T-cell (primary cell): ENCODE measurements around the gene ZSWIM6. TPM values are rescaled to one million over a fixed set of nuclear protein-coding genes. Genes with fewer than 3 reads are reported as not detected.

Experiments used
- ATAC-seq, 4 experiments: fragments of 200-7000 bp in 3 of 4; fragments of 150-1000 bp in 1 of 4; cut with Tn5 transposase; replicated peaks in 1 of 4; 1 replicate in 3 of 4; 2 replicates in 1 of 4; pipeline ENCODE4 v1.10.0; 2021; ENCODE audit warnings: moderate library complexity in 3 of 4, mild to moderate bottlenecking in 2 of 4, moderate number of reproducible peaks in 1 of 4
- CTCF ChIA-PET, 2 donors: fragments of 300-600 bp; sonication (Branson Sonifier 250); formaldehyde crosslinking; loops; one replicate each; lab custom pipeline; 2022; ENCODE audit warnings: antibody characterized with exemption in 2 of 2; lab: Charles Lee
- POLR2A ChIA-PET, 2 donors: fragments of 300-600 bp; sonication (Branson Sonifier 250); formaldehyde crosslinking; loops; one replicate each; lab custom pipeline; 2022; ENCODE audit warnings: antibody characterized with exemption in 2 of 2; lab: Charles Lee
- DNase-seq, 35 experiments: peaks; one replicate each; pipeline versions ENCODE4 v3.0.0 to v3.0.0-alpha.2; 2013 to 2023
- H3K27ac ChIP-seq: one replicate; pipeline ENCODE4 v1.5.1; 2013; ENCODE audit warnings: low read length
- H3K27me3 ChIP-seq, 2 experiments: replicated peaks in 1 of 2; 1 replicate in 1 of 2; 2 replicates in 1 of 2; pipeline versions ENCODE4 v1.6.1 to v1.7.0; 2013; ENCODE audit warnings: low read length in 1 of 2, mixed read lengths in 1 of 2; ENCODE audit not compliant: control insufficient read depth in 2 of 2, insufficient read depth in 2 of 2; ENCODE audit errors: extremely low read depth in 1 of 2
- H3K36me3 ChIP-seq, 2 donors: 1 replicate in 1 of 2; 2 replicates in 1 of 2; pipeline versions ENCODE4 v1.6.1 to v1.7.0; 2013; ENCODE audit warnings: low read length in 1 of 2; ENCODE audit not compliant: control insufficient read depth in 2 of 2, insufficient read depth in 1 of 2; ENCODE audit errors: extremely low read depth in 1 of 2
- H3K4me1 ChIP-seq, 2 experiments: 1 replicate in 1 of 2; 2 replicates in 1 of 2; pipeline versions ENCODE4 v1.6.1 to v1.7.0; 2013; ENCODE audit warnings: low read length in 2 of 2, mixed read lengths in 1 of 2; ENCODE audit not compliant: insufficient read depth in 2 of 2, control insufficient read depth in 1 of 2; ENCODE audit errors: extremely low read depth in 1 of 2
- H3K4me3 ChIP-seq, 2 donors: 1 replicate in 1 of 2; 2 replicates in 1 of 2; pipeline versions ENCODE4 v1.5.1 to v1.7.0; 2013; ENCODE audit warnings: mild to moderate bottlenecking in 2 of 2, low read length in 1 of 2, moderate library complexity in 1 of 2; ENCODE audit not compliant: control insufficient read depth in 1 of 2; ENCODE audit errors: extremely low read depth in 1 of 2
- H3K9me3 ChIP-seq: 2 replicates; pipeline ENCODE4 v1.7.0; 2013
- H3K27ac Mint-ChIP-seq, 2 donors: one replicate each; pipeline ENCODE4 v1.8.0; 2020 to 2021; ENCODE audit warnings: mild to moderate bottlenecking in 2 of 2, mixed read lengths in 2 of 2
- H3K27me3 Mint-ChIP-seq, 2 donors: one replicate each; pipeline ENCODE4 v1.8.0; 2021 to 2022; ENCODE audit warnings: mixed read lengths in 2 of 2
- H3K36me3 Mint-ChIP-seq: one replicate; pipeline ENCODE4 v1.8.0; 2021; ENCODE audit warnings: mixed read lengths
- H3K4me1 Mint-ChIP-seq, 3 donors: one replicate each; pipeline ENCODE4 v1.8.0; 2020 to 2022; ENCODE audit warnings: mixed read lengths in 3 of 3, mild to moderate bottlenecking in 1 of 3
- H3K4me3 Mint-ChIP-seq, 3 donors: one replicate each; pipeline ENCODE4 v1.8.0; 2020 to 2022; ENCODE audit warnings: mild to moderate bottlenecking in 3 of 3, mixed read lengths in 3 of 3, moderate library complexity in 3 of 3
- H3K9me3 Mint-ChIP-seq, 3 donors: one replicate each; pipeline ENCODE4 v1.8.0; 2020 to 2022; ENCODE audit warnings: mixed read lengths in 3 of 3
- WGBS: methylation state at CpG from one replicate; pipeline ENCODE4 v1.1.5; 2013; ENCODE audit warnings: missing lambda C conversion rate; ENCODE audit not compliant: insufficient coverage; 5-methylcytosine and 5-hydroxymethylcytosine counted together
- total RNA-seq, 35 experiments: library from RNA in 6 of 35; stranded (reverse) in 6 of 35; fragments of 120-200 nt in 1 of 35; gene quantifications; one replicate each; pipeline versions ENCODE4 v1.2.1 to v1.2.4 and lab custom pipeline; 2013 to 2026

ZSWIM6 gene
- total RNA-seq, 5 donors from 2014 or later (not counting 1 experiment from before 2014, with no cell fraction given): 8.3 to 11.3 (median 10.1) TPM

GRCh38 chr5:61350535-61350934 lies 18.5 kb downstream of the ZSWIM6 start:
- Histone ChIP-seq H3K27me3 (no peaks in the 10 kb centered on the region), H3K4me1 (no peaks in the 10 kb centered on the region), H3K27ac (no peak overlapping the region), H3K36me3 (no peaks in the 10 kb centered on the region), H3K4me3 (no peak overlapping the region), H3K9me3 (no peaks in the 10 kb centered on the region)
- ChIA-PET POLR2A (no interaction called here), CTCF (no interaction called here)
- Mint-ChIP-seq H3K27ac (no peak overlapping the region), H3K36me3 (peaks cover 8% of the 10 kb centered on the region), H3K9me3 (no peaks in the 10 kb centered on the region), H3K4me3 (no peak overlapping the region), H3K27me3 (no peaks in the 10 kb centered on the region), H3K4me1 (peaks cover 44 to 61% (median 56%) of the 10 kb centered on the region in 3 donors)
- DNase-seq: no peak
- no peak for ATAC-seq
- 100% methylated on average over 1 of the region's 4 CpGs for WGBS

- Mint-ChIP-seq H3K36me3 (peaks cover 8% of the 10 kb centered on the region), H3K4me1 (peaks cover 42 to 61% (median 50%) of the 10 kb centered on the region in 3 donors), H3K27ac (no peak overlapping the region), H3K4me3 (no peak overlapping the region), H3K9me3 (peaks cover 0 to under 1% (median 0%) of the 10 kb centered on the region in 3 donors), H3K27me3 (no peaks in the 10 kb centered on the region)
- Histone ChIP-seq H3K4me1 (no peaks in the 10 kb centered on the region), H3K4me3 (no peak overlapping the region), H3K27me3 (no peaks in the 10 kb centered on the region), H3K36me3 (no peaks in the 10 kb centered on the region), H3K9me3 (no peaks in the 10 kb centered on the region), H3K27ac (no peak overlapping the region)
- ChIA-PET CTCF (no interaction called here), POLR2A (no interaction called here)
- ATAC-seq (peak in 1 of 4 experiments; percentile 25), DNase-seq (no peak)
- 95% methylated on average over 1 of the region's 2 CpGs for WGBS
These were observed 19.7 kb downstream of the ZSWIM6 start for GRCh38 chr5:61351733-61352132.

- H3K9me3 Mint-ChIP-seq: peaks cover 0 to 5% (median 0%) of the 10 kb centered on the region in 3 donors
- Histone ChIP-seq H3K9me3 (no peaks in the 10 kb centered on the region), H3K27me3 (no peaks in the 10 kb centered on the region), H3K36me3 (no peaks in the 10 kb centered on the region), H3K4me3 (no peak overlapping the region), H3K4me1 (no peaks in the 10 kb centered on the region), H3K27ac (no peak overlapping the region)
- no peaks in the 10 kb centered on the region for H3K27me3 Mint-ChIP-seq
- peaks cover 5% of the 10 kb centered on the region for H3K36me3 Mint-ChIP-seq
- DNase-seq (no peak), ATAC-seq (no peak)
- H3K27ac Mint-ChIP-seq: no peak overlapping the region
- ChIA-PET CTCF (no interaction called here), POLR2A (interaction anchor here in 1 of 2 donors (0.7 kb wide), 1 partner anchor 9 kb away, joined by 3 read pairs; no protein-coding TSS in a partner anchor)
- H3K4me1 Mint-ChIP-seq: peaks cover 41 to 59% (median 46%) of the 10 kb centered on the region in 3 donors
- no peak overlapping the region for H3K4me3 Mint-ChIP-seq
These were observed 20.1 kb downstream of the ZSWIM6 start for GRCh38 chr5:61352180-61352579.

- WGBS: 80% methylated on average over 1 of the region's 3 CpGs
- no peaks in the 10 kb centered on the region for H3K27me3 ChIP-seq
- H3K4me3 ChIP-seq: no peak overlapping the region
- no peaks in the 10 kb centered on the region for H3K36me3 ChIP-seq
- H3K4me1 ChIP-seq: no peaks in the 10 kb centered on the region
- Mint-ChIP-seq H3K36me3 (peaks cover 2% of the 10 kb centered on the region), H3K4me1 (peaks cover 38 to 54% (median 43%) of the 10 kb centered on the region in 3 donors), H3K27ac (peak overlapping the region in 1 of 2 donors; percentile 13), H3K27me3 (no peaks in the 10 kb centered on the region), H3K4me3 (no peak overlapping the region), H3K9me3 (peaks cover 0 to 6% (median 0%) of the 10 kb centered on the region in 3 donors)
- POLR2A ChIA-PET: interaction anchor here (0.6 to 2.5 kb wide), 3 partner anchors 9 to 65 kb away, joined by 3 to 9 read pairs (median 3); partner anchors contain the start of gene ZSWIM6 (in 1 of the 2)
- DNase-seq: no peak
- H3K27ac ChIP-seq: no peak overlapping the region
- no peak for ATAC-seq
- CTCF ChIA-PET: interaction anchor here in 1 of 2 donors (0.7 kb wide), 1 partner anchor 16 kb away, joined by 3 read pairs; no protein-coding TSS in a partner anchor
- no peaks in the 10 kb centered on the region for H3K9me3 ChIP-seq
These were observed 20.6 kb downstream of the ZSWIM6 start for GRCh38 chr5:61352612-61353156.

GRCh38 chr5:61353293-61353692 lies 21.2 kb downstream of the ZSWIM6 start:
- H3K4me1 ChIP-seq: no peaks in the 10 kb centered on the region
- Mint-ChIP-seq H3K9me3 (peaks cover 3 to 10% (median 4%) of the 10 kb centered on the region in 3 donors), H3K27ac (no peak overlapping the region), H3K36me3 (peaks cover 6% of the 10 kb centered on the region), H3K4me1 (peaks cover 39 to 58% (median 42%) of the 10 kb centered on the region in 3 donors), H3K27me3 (no peaks in the 10 kb centered on the region), H3K4me3 (no peak overlapping the region)
- ChIA-PET POLR2A (interaction anchor here (0.6 to 2.5 kb wide), 3 partner anchors 10 to 64 kb away, joined by 3 to 9 read pairs (median 3); partner anchors contain the start of gene ZSWIM6 (in 1 of the 2)), CTCF (interaction anchor here in 1 of 2 donors (0.7 kb wide), 1 partner anchor 15 kb away, joined by 3 read pairs; no protein-coding TSS in a partner anchor)
- no peak for DNase-seq
- H3K9me3 ChIP-seq: no peaks in the 10 kb centered on the region
- no peaks in the 10 kb centered on the region for H3K36me3 ChIP-seq
- WGBS: no CpG with 5 or more reads among the region's 1 CpG
- H3K27me3 ChIP-seq: no peaks in the 10 kb centered on the region
- H3K4me3 ChIP-seq: no peak overlapping the region
- peak in 1 of 4 experiments; percentile 9 for ATAC-seq
- H3K27ac ChIP-seq: no peak overlapping the region

- no CpG with 5 or more reads among the region's 2 CpGs for WGBS
- no peak overlapping the region for H3K4me3 Mint-ChIP-seq
- no peak overlapping the region for H3K27ac ChIP-seq
- H3K27me3 Mint-ChIP-seq: no peaks in the 10 kb centered on the region
- H3K4me1 ChIP-seq: no peaks in the 10 kb centered on the region
- no peak overlapping the region for H3K4me3 ChIP-seq
- peaks cover 37 to 56% (median 38%) of the 10 kb centered on the region in 3 donors for H3K4me1 Mint-ChIP-seq
- peaks cover 6% of the 10 kb centered on the region for H3K36me3 Mint-ChIP-seq
- H3K9me3 Mint-ChIP-seq: peaks cover 3 to 10% (median 4%) of the 10 kb centered on the region in 3 donors
- no peak overlapping the region for H3K27ac Mint-ChIP-seq
- H3K36me3 ChIP-seq: no peaks in the 10 kb centered on the region
- ATAC-seq (no peak), DNase-seq (no peak)
- POLR2A ChIA-PET: interaction anchor here in 1 of 2 donors (2.5 kb wide), 1 partner anchor 23 kb away, joined by 9 read pairs; the partner anchor contains the start of gene ZSWIM6
- no peaks in the 10 kb centered on the region for H3K27me3 ChIP-seq
- H3K9me3 ChIP-seq: no peaks in the 10 kb centered on the region
- CTCF ChIA-PET: interaction anchor here in 1 of 2 donors (1.1 kb wide), 1 partner anchor 54 kb away, joined by 3 read pairs; no protein-coding TSS in a partner anchor
These were observed 22.1 kb downstream of the ZSWIM6 start for GRCh38 chr5:61354199-61354598.
